ENCODE results near the gene MYL7.

GRCh38 chr7:44133295-44133694 lies 7.8 kb downstream of the MYL7 start:
- no peak for TF ChIP-seq CHD2 (IDR thresholded peaks at IDR 0.05; ENCODE audit: low read length, partially characterized antibody)
- no peak for TF ChIP-seq CTCF (IDR thresholded peaks at IDR 0.05)
- TF ChIP-seq RAD21 (IDR thresholded peaks at IDR 0.05; ENCODE audit: low read length), result no peak
- no peak for TF ChIP-seq PBX3 (IDR thresholded peaks at IDR 0.05)
- TF ChIP-seq EZH2phosphoT487 (IDR thresholded peaks at IDR 0.05; ENCODE audit: borderline replicate concordance, low read depth), result no peak
- no peak for TF ChIP-seq EP300 (IDR thresholded peaks at IDR 0.05; ENCODE audit: borderline replicate concordance in 1 of 2, low read depth in 1 of 2, low read length in 1 of 2)
- TF ChIP-seq MAX (IDR thresholded peaks at IDR 0.05; ENCODE audit: low read depth), result no peak
- no peak for TF ChIP-seq RXRA (IDR thresholded peaks at IDR 0.05; ENCODE audit: borderline replicate concordance, low read depth)
- TF ChIP-seq TEAD4 (IDR thresholded peaks at IDR 0.05; ENCODE audit: borderline replicate concordance, insufficient read depth), result no peak
- TF ChIP-seq USF2 (IDR thresholded peaks at IDR 0.05; ENCODE audit: borderline replicate concordance, low read depth, low read length), result no peak
- no peak for TF ChIP-seq JUND (IDR thresholded peaks at IDR 0.05)
- TF ChIP-seq REST (IDR thresholded peaks at IDR 0.05; ENCODE audit: low read depth, low read length), result no peak
- TF ChIP-seq RFX5 (IDR thresholded peaks at IDR 0.05; ENCODE audit: low read length), result no peak
- TF ChIP-seq POLR2AphosphoS5 (IDR thresholded peaks at IDR 0.05; ENCODE audit: low read depth, low read length), result no peak
